ENCODE results near the gene ADSS1.

DNA sequence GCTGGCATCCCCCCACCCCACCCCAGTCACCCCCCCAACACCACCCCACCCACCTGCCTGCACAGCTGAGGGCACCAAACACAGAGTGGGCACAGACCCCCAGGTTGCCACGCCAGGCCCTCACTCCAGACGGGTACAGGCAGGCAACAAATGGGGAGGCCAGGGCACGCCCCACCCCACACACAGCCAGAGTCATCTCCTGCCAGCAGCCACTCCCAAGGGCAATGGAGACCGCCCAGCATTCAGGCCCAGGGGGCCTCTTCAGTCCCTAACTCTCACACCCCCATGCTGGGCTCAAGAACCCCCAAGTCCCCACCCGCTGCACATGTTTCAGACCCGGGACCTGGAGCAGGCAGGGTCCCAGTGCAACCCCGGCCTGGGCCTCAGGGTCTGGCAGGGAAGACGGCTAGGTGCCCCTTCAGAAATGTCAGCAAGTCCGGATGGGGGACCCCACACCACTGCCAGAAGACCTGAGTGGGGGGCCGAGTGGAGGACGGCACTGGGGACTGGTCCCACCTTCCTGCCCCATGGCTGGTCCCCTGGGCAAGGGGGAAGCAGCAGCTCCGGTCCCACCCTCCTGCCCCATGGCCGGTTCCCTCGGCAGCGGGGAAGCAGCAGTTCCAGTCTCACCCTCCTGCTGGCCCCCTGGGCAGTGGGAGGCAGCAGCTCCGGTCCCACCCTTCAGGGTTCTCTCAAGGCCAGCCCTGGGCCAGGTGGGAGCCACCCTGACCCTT is 59.6 kb downstream of the ADSS1 start:
- TF ChIP-seq, protein P1, sequence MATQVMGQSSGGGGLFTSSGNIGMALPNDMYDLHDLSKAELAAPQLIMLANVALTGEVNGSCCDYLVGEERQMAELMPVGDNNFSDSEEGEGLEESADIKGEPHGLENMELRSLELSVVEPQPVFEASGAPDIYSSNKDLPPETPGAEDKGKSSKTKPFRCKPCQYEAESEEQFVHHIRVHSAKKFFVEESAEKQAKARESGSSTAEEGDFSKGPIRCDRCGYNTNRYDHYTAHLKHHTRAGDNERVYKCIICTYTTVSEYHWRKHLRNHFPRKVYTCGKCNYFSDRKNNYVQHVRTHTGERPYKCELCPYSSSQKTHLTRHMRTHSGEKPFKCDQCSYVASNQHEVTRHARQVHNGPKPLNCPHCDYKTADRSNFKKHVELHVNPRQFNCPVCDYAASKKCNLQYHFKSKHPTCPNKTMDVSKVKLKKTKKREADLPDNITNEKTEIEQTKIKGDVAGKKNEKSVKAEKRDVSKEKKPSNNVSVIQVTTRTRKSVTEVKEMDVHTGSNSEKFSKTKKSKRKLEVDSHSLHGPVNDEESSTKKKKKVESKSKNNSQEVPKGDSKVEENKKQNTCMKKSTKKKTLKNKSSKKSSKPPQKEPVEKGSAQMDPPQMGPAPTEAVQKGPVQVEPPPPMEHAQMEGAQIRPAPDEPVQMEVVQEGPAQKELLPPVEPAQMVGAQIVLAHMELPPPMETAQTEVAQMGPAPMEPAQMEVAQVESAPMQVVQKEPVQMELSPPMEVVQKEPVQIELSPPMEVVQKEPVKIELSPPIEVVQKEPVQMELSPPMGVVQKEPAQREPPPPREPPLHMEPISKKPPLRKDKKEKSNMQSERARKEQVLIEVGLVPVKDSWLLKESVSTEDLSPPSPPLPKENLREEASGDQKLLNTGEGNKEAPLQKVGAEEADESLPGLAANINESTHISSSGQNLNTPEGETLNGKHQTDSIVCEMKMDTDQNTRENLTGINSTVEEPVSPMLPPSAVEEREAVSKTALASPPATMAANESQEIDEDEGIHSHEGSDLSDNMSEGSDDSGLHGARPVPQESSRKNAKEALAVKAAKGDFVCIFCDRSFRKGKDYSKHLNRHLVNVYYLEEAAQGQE (IDR thresholded peaks at IDR 0.05) = no peak
- TF ChIP-seq RAD21 (IDR thresholded peaks at IDR 0.05) (no peak), TAF1 (conservative IDR thresholded peaks at IDR 0.05) (no peak), SP1 (IDR thresholded peaks at IDR 0.05) (no peak), JUND (IDR thresholded peaks at IDR 0.05) (no peak)
- TF ChIP-seq, protein P2, sequence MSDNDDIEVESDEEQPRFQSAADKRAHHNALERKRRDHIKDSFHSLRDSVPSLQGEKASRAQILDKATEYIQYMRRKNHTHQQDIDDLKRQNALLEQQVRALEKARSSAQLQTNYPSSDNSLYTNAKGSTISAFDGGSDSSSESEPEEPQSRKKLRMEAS (IDR thresholded peaks at IDR 0.05) = no peak
- TF ChIP-seq, protein P3, sequence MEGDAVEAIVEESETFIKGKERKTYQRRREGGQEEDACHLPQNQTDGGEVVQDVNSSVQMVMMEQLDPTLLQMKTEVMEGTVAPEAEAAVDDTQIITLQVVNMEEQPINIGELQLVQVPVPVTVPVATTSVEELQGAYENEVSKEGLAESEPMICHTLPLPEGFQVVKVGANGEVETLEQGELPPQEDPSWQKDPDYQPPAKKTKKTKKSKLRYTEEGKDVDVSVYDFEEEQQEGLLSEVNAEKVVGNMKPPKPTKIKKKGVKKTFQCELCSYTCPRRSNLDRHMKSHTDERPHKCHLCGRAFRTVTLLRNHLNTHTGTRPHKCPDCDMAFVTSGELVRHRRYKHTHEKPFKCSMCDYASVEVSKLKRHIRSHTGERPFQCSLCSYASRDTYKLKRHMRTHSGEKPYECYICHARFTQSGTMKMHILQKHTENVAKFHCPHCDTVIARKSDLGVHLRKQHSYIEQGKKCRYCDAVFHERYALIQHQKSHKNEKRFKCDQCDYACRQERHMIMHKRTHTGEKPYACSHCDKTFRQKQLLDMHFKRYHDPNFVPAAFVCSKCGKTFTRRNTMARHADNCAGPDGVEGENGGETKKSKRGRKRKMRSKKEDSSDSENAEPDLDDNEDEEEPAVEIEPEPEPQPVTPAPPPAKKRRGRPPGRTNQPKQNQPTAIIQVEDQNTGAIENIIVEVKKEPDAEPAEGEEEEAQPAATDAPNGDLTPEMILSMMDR (IDR thresholded peaks at IDR 0.05; ENCODE audit: low read depth, low read length, missing input control) = no peak
